ENCODE data around the gene INPP5J.
"Not testable (repeated sequence)": the region's sequence is repeated elsewhere in the genome, so short reads cannot be mapped to it uniquely, and the experiment has no call there.

The INPP5J gene

GRCh38 chr22:31151872-31152271 is 29.1 kb downstream of the INPP5J start:
- DNase-seq, result no peak

GRCh38 chr22:31153357-31153756 is 30.6 kb downstream of the INPP5J start:
- DNase-seq, result no peak

- no peak for DNase-seq
Measured at GRCh38 chr22:31154975-31155374, 32.2 kb downstream of the INPP5J start.

GRCh38 chr22:31155422-31155821 is 32.7 kb downstream of the INPP5J start:
- DNase-seq, result peak; percentile 25

GRCh38 chr22:31160328-31160978 is 37.7 kb downstream of the INPP5J start:
- DNase-seq, result no peak

GRCh38 chr22:31161386-31161785 is 38.6 kb downstream of the INPP5J start:
- no peak for DNase-seq

- no peak for DNase-seq
Measured at GRCh38 chr22:31162015-31162765, 39.4 kb downstream of the INPP5J start.

GRCh38 chr22:31170971-31171370 is 48.2 kb downstream of the INPP5J start:
- DNase-seq, result no peak

- DNase-seq, result not testable (repeated sequence)
Measured at GRCh38 chr22:31171734-31172133, 49.0 kb downstream of the INPP5J start.

GRCh38 chr22:31173386-31174145 is 50.8 kb downstream of the INPP5J start:
- DNase-seq, result peak; percentile 81

- no peak for DNase-seq
Measured at GRCh38 chr22:31176923-31177322, 54.2 kb downstream of the INPP5J start.

- DNase-seq, result peak; percentile 96
Measured at GRCh38 chr22:31177420-31178162, 54.8 kb downstream of the INPP5J start.

- DNase-seq, result no peak
Measured at GRCh38 chr22:31178859-31179258, 56.1 kb downstream of the INPP5J start.

- DNase-seq, result peak; percentile 58
Measured at GRCh38 chr22:31179345-31179744, 56.6 kb downstream of the INPP5J start.

- DNase-seq, result no peak
Measured at GRCh38 chr22:31184015-31184414, 61.2 kb downstream of the INPP5J start.

Data from fibroblast of skin of abdomen (primary cell).